Transverse colon (tissue), 4 donors: Measurements from ENCODE around the gene HDGFL3. TPM values are rescaled to one million over a fixed set of nuclear protein-coding genes. Genes with fewer than 3 reads are reported as not detected.
"Not testable (repeated sequence)": the region's sequence is repeated elsewhere in the genome, so short reads cannot be mapped to it uniquely, and the experiment has no call there.

ENCODE experiments used
- DNase-seq: peaks from one replicate; pipeline ENCODE4 v3.0.0-alpha.2; 2019
- H3K27ac ChIP-seq, 4 donors: fragments of 200-600 bp; sonication (generic); 2 replicates each; pipeline ENCODE4 v1.5.1; 2016 to 2018; ENCODE audit warnings: inconsistent platforms in 4 of 4
- H3K27me3 ChIP-seq: fragments of 200-600 bp; sonication (generic); 2 replicates; pipeline ENCODE4 v1.5.1; 2017; ENCODE audit warnings: inconsistent platforms
- H3K36me3 ChIP-seq, 4 donors: fragments of 200-600 bp; sonication (generic); 2 replicates each; pipeline ENCODE4 v1.5.1; 2017 to 2019; ENCODE audit warnings: inconsistent platforms in 4 of 4
- H3K4me1 ChIP-seq, 4 donors: fragments of 200-600 bp; sonication (generic); 2 replicates each; pipeline ENCODE4 v1.5.1; 2017 to 2020; ENCODE audit warnings: inconsistent platforms in 4 of 4
- H3K4me3 ChIP-seq, 4 donors: fragments of 200-600 bp; sonication (generic); 1 replicate in 1 of 4; 2 replicates in 3 of 4; pipeline versions ENCODE4 v1.5.1 to v1.6.1; 2017 to 2019; ENCODE audit warnings: inconsistent platforms in 4 of 4
- H3K9me3 ChIP-seq, 2 donors: fragments of 200-600 bp; sonication (generic); 2 replicates each; pipeline ENCODE4 v1.5.1; 2017 to 2019; ENCODE audit warnings: inconsistent platforms in 2 of 2
- EP300 ChIP-seq: sonication (generic); formaldehyde crosslinking; IDR thresholded peaks from one replicate; pipeline ENCODE4 v1.6.1; 2017; ENCODE audit warnings: antibody characterized with exemption, low read depth
- POLR2A ChIP-seq: fragments of 450-650 bp; IDR thresholded peaks from one replicate; pipeline ENCODE4 v1.6.1; 2016; ENCODE audit warnings: antibody characterized with exemption, mild to moderate bottlenecking, moderate library complexity
- POLR2AphosphoS5 ChIP-seq, 3 donors: sonication (generic); formaldehyde crosslinking; IDR thresholded peaks; one replicate each; pipeline ENCODE4 v1.6.1; 2016; ENCODE audit warnings: antibody characterized with exemption in 3 of 3
- WGBS, 2 donors: methylation state at CpG; one replicate each; pipeline ENCODE4 v1.1.5; 2018; ENCODE audit warnings: low coverage in 1 of 2; 5-methylcytosine and 5-hydroxymethylcytosine counted together
- in situ Hi-C, 4 donors: fragments of 200-750 bp; cut with MboI; loops; one replicate each; pipeline versions ENCODE4 v1.15.0 to v1.15.1; 2017; ENCODE audit warnings: low sequenced_read_pairs in 3 of 4, low pct_ligation_motif_present in 1 of 4, low pct_unique_long_range_greater_than_20kb in 1 of 4
- intact Hi-C: fragments of 100-400 bp; cut with DNase I; formaldehyde crosslinking; loops from one replicate; pipeline ENCODE4 v1.15.1; 2023; ENCODE audit warnings: low total_unique reads
- total RNA-seq, 4 donors: library from RNA; depleted of rRNA; stranded (reverse); fragments of >200 nt; gene quantifications; one replicate each; pipeline ENCODE4 v1.1.0, GENCODE V29; 2016
- TF ChIP-seq, protein P1 (sequence below), 5 experiments: fragments of 200-600 bp in 3 of 5; fragments of 450-650 bp in 2 of 5; sonication (generic) in 3 of 5; IDR thresholded peaks; 1 replicate in 2 of 5; 2 replicates in 3 of 5; pipeline ENCODE4 v1.5.1; 2016 to 2017; ENCODE audit warnings: antibody characterized with exemption in 5 of 5, inconsistent platforms in 3 of 5, mild to moderate bottlenecking in 2 of 5, moderate library complexity in 1 of 5

The HDGFL3 gene
- total RNA-seq, 4 donors from 2014 or later = 2.6 to 16.5 (median 5.2) TPM

GRCh38 chr15:83174891-83175290 is 32.7 kb downstream of the HDGFL3 start:
- DNase-seq = no peak
- no peak overlapping the region for H3K27ac ChIP-seq
- no peak for TF ChIP-seq EP300
- H3K4me3 ChIP-seq = no peak overlapping the region
- no peaks in the 10 kb centered on the region for H3K36me3 ChIP-seq
- H3K4me1 ChIP-seq = no peaks in the 10 kb centered on the region
- no peaks in the 10 kb centered on the region for H3K27me3 ChIP-seq
- in situ Hi-C loops = no loop called here
- 90 to 100% methylated on average over 1 of the region's 1 CpG for WGBS, 2 donors
- no peaks in the 10 kb centered on the region for H3K9me3 ChIP-seq
- intact Hi-C loops = no loop called here

- 74 to 77% methylated on average over 4 of the region's 4 CpGs for WGBS, 2 donors
- no peak for DNase-seq
- intact Hi-C loops = no loop called here
- no peak for TF ChIP-seq POLR2AphosphoS5 (IDR thresholded peaks at IDR 0.05)
- no peak for TF ChIP-seq POLR2A
- TF ChIP-seq, protein P1, sequence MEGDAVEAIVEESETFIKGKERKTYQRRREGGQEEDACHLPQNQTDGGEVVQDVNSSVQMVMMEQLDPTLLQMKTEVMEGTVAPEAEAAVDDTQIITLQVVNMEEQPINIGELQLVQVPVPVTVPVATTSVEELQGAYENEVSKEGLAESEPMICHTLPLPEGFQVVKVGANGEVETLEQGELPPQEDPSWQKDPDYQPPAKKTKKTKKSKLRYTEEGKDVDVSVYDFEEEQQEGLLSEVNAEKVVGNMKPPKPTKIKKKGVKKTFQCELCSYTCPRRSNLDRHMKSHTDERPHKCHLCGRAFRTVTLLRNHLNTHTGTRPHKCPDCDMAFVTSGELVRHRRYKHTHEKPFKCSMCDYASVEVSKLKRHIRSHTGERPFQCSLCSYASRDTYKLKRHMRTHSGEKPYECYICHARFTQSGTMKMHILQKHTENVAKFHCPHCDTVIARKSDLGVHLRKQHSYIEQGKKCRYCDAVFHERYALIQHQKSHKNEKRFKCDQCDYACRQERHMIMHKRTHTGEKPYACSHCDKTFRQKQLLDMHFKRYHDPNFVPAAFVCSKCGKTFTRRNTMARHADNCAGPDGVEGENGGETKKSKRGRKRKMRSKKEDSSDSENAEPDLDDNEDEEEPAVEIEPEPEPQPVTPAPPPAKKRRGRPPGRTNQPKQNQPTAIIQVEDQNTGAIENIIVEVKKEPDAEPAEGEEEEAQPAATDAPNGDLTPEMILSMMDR (IDR thresholded peaks at IDR 0.05) = no peak
- no peak for TF ChIP-seq EP300
- Histone ChIP-seq H3K27me3 (no peaks in the 10 kb centered on the region), H3K4me3 (no peak overlapping the region), H3K9me3 (peaks cover 0 to 10% of the 10 kb centered on the region in 2 donors), H3K27ac (no peak overlapping the region), H3K4me1 (no peaks in the 10 kb centered on the region), H3K36me3 (no peaks in the 10 kb centered on the region)
- in situ Hi-C loops = no loop called here
Observed at GRCh38 chr15:83170474-83171165, 37.0 kb downstream of the HDGFL3 start.

DNA sequence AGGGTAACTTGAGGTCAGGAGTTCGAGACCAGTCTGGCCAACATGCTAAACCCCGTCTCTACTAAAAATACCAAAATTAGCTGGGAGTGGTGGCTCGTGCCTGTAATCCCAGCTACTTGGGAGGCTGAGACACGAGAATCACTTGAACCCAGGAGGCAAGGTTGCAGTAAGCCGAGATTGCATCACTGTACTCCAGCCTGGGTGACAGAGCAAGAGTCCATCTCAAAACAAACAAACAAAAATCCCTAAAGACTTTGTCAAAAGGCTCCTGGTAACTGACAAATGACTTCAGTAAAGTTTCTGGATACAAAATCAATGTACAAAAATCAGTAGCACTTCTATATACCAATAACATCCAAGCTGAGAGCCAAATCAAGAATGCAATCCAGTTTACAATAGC is 38.0 kb downstream of the HDGFL3 start:
- H3K36me3 ChIP-seq, H3K27ac ChIP-seq, intact Hi-C loops, DNase-seq, in situ Hi-C loops, H3K4me1 ChIP-seq, H3K9me3 ChIP-seq, H3K4me3 ChIP-seq, H3K27me3 ChIP-seq: not testable (repeated sequence)
- 86% methylated on average over 5 of the region's 5 CpGs; no CpG with 5 or more reads in 1 of the 2 donors for WGBS, 2 donors

GRCh38 chr15:83166830-83167229 is 40.8 kb downstream of the HDGFL3 start:
- H3K9me3 ChIP-seq = peaks cover 0 to 10% of the 10 kb centered on the region in 2 donors
- H3K36me3 ChIP-seq = no peaks in the 10 kb centered on the region
- no peak overlapping the region for H3K4me3 ChIP-seq
- H3K27me3 ChIP-seq = no peaks in the 10 kb centered on the region
- H3K27ac ChIP-seq = no peak overlapping the region
- H3K4me1 ChIP-seq = no peaks in the 10 kb centered on the region
- no peak for TF ChIP-seq POLR2AphosphoS5 (IDR thresholded peaks at IDR 0.05)
- TF ChIP-seq EP300 = no peak
- TF ChIP-seq, protein P1 (IDR thresholded peaks at IDR 0.05) = no peak
- no peak for TF ChIP-seq POLR2A
- 86 to 100% methylated on average over 2 of the region's 2 CpGs for WGBS, 2 donors
- no peak for DNase-seq
- in situ Hi-C loops = no loop called here
- intact Hi-C loops = no loop called here

GRCh38 chr15:83166218-83166617 is 41.4 kb downstream of the HDGFL3 start:
- intact Hi-C loops = no loop called here
- no peaks in the 10 kb centered on the region for H3K27me3 ChIP-seq
- DNase-seq = no peak
- no peaks in the 10 kb centered on the region for H3K4me1 ChIP-seq
- 84% methylated on average over 3 of the region's 3 CpGs; no CpG with 5 or more reads in 1 of the 2 donors for WGBS, 2 donors
- no peak overlapping the region for H3K4me3 ChIP-seq
- peaks cover 0 to 10% of the 10 kb centered on the region in 2 donors for H3K9me3 ChIP-seq
- H3K27ac ChIP-seq = no peak overlapping the region
- in situ Hi-C loops = no loop called here
- no peaks in the 10 kb centered on the region for H3K36me3 ChIP-seq
- no peak for TF ChIP-seq EP300
- no peak for TF ChIP-seq POLR2AphosphoS5 (IDR thresholded peaks at IDR 0.05)
- TF ChIP-seq, protein P1 (IDR thresholded peaks at IDR 0.05) = no peak
- no peak for TF ChIP-seq POLR2A
